ENCODE measurements around the gene MBLAC2.

GRCh38 chr5:90418214-90418613 lies 56.4 kb downstream of the MBLAC2 start:
- TF ChIP-seq TAF1 (IDR thresholded peaks at IDR 0.05; ENCODE audit: low read depth) (no peak), CTCF (IDR thresholded peaks at IDR 0.05; ENCODE audit: poor library complexity, severe bottlenecking) (no peak), EP300 (conservative IDR thresholded peaks at IDR 0.05; ENCODE audit: poor library complexity, severe bottlenecking) (no peak), MXI1 (conservative IDR thresholded peaks at IDR 0.05; ENCODE audit: poor library complexity, severe bottlenecking) (no peak)

All from neural cell (in vitro differentiated cells).